Measurements from ENCODE around the gene NOVA2.
A peak's percentile ranks its signal among the peaks of the same experiment; 100 is the strongest.
"Not testable (repeated sequence)": the region's sequence is repeated elsewhere in the genome, so short reads cannot be mapped to it uniquely, and the experiment has no call there.

Gene NOVA2

GRCh38 chr19:45901432-45901911, 72.2 kb downstream of the NOVA2 start:
- in situ Hi-C loops (cut with HindIII; ENCODE audit: low pct_unique_long_range_greater_than_20kb, low sequenced_read_pairs), result no loop called here
- DNase-seq (ENCODE audit: low read depth in 1 of 2, low spot score in 1 of 2), result no peak
- no peak for TF ChIP-seq JUND (IDR thresholded peaks at IDR 0.05; ENCODE audit: low read depth)

DNA sequence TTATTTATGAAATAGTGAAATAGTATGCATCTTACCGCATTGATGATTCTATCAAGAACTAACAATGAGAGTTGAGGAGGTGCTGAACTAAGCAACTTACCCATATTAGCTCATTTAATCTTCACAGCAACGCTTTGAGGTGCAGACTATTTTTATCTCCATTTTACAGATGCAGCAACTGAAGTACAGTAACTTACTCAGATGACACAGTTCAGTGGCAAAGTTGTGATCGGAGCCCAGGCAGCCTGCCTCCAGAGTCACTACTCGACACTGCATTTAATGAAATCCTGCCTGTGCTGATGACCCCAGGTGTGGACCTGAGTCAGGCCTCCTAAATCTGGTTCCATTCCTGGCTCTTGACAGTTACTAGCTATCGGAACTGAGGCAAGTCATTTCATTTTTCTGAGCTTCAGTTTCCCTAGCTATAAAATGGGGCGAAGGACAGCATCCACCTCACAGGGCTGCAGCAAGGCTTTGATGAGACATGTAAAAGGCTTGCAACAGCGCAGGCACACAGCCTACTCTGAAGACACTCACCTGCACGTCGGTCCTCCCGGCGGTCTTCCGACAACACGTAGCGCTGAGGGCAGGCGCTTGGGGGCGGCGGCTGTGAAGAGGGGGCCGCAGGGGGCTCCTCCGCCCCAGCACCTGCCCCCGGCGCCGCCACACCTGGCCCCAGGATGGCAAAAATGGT, 72.8 kb downstream of the NOVA2 start:
- in situ Hi-C loops (cut with HindIII; ENCODE audit: low pct_unique_long_range_greater_than_20kb, low sequenced_read_pairs), result no loop called here
- TF ChIP-seq JUND (IDR thresholded peaks at IDR 0.05; ENCODE audit: low read depth), result no peak
- DNase-seq (ENCODE audit: low read depth in 1 of 2, low spot score in 1 of 2), result no peak

GRCh38 chr19:45899919-45900589, 73.6 kb downstream of the NOVA2 start:
- DNase-seq (ENCODE audit: low read depth in 1 of 2, low spot score in 1 of 2), result no peak
- in situ Hi-C loops (cut with HindIII; ENCODE audit: low pct_unique_long_range_greater_than_20kb, low sequenced_read_pairs), result no loop called here
- no peak for TF ChIP-seq JUND (IDR thresholded peaks at IDR 0.05; ENCODE audit: low read depth)

DNA sequence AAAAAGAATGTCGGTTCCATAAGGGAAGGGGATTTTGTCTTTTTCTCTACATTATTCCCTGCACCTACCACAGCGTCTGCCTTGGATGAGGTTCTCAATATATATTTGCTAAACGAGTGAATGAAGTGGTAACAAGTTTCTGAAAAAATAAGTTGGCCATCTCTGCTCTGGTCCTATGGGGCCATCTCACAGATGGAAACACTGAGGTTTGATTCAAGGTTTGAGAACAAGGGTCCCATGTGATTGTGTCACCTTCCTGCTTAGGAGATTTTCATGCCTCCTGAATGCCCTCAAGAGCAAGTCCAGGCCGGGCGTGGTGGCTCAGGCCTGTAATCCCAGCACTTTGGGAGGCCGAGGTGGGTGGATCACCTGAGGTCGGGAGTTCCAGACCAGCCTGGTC, 74.4 kb downstream of the NOVA2 start:
- in situ Hi-C loops (cut with HindIII; ENCODE audit: low pct_unique_long_range_greater_than_20kb, low sequenced_read_pairs), result no loop called here
- TF ChIP-seq JUND (IDR thresholded peaks at IDR 0.05; ENCODE audit: low read depth), result no peak
- no peak for DNase-seq (ENCODE audit: low read depth in 1 of 2, low spot score in 1 of 2)

GRCh38 chr19:45897261-45897812, 76.3 kb downstream of the NOVA2 start:
- TF ChIP-seq JUND (IDR thresholded peaks at IDR 0.05; ENCODE audit: low read depth), result no peak
- no peak for DNase-seq (ENCODE audit: low read depth in 1 of 2, low spot score in 1 of 2)
- in situ Hi-C loops (cut with HindIII; ENCODE audit: low pct_unique_long_range_greater_than_20kb, low sequenced_read_pairs), result no loop called here

DNA sequence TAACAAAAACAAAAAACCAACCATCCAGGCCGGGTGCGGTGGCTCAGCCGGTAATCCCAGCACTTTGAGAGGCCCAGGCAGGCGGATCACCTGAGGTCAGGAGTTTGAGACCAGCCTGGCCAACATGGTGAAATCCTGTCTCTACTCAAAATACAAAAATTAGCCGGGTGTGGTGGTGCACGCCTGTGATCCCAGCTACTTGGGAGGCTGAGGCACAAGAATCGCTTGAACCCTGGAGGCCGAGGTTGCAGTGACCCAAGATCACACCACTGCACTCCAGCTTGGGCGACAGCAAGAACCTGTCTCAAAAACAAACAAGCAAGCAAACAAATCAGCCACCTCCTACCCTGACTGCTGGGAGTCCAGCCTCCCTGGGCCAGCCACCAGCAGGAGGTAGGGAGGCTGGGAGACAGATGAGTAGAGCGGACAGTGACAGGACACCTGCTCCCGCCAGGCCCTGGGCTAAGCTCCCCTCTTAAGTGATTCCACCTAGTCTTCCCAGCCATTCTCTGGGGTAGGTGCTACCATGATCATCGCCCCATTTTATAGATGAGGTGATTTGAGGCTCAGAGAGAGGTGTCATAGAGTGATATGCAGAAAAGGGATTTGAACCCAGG, 77.6 kb downstream of the NOVA2 start:
- in situ Hi-C loops (cut with HindIII; ENCODE audit: low pct_unique_long_range_greater_than_20kb, low sequenced_read_pairs), result not testable (repeated sequence)
- peak in 1 of 2 experiments; percentile 34 for DNase-seq (ENCODE audit: low read depth in 1 of 2, low spot score in 1 of 2)

DNA sequence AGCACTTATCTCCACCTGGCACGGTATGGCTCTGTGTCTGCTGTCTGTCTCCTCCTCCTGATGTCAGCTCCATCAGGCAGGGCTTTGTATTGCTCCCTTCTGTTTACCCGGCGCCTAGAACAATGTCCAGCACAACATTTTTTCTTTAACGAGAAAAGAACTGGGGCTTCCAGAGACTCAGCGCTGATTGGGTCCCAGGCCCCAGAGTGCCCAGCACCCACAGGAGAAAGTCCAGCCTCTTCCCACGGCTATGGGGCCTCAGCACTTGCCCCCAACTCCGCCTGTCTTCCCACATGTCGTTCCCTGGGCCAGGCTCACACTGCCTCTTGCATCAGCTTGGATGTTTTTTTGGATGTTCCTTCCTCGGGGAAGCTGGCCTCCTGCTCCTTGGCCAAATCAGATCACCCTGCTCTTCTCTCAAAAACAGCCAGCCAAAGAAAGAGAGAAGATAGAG, 78.1 kb downstream of the NOVA2 start:
- no peak for TF ChIP-seq JUND (IDR thresholded peaks at IDR 0.05; ENCODE audit: low read depth)
- in situ Hi-C loops (cut with HindIII; ENCODE audit: low pct_unique_long_range_greater_than_20kb, low sequenced_read_pairs), result no loop called here

DNA sequence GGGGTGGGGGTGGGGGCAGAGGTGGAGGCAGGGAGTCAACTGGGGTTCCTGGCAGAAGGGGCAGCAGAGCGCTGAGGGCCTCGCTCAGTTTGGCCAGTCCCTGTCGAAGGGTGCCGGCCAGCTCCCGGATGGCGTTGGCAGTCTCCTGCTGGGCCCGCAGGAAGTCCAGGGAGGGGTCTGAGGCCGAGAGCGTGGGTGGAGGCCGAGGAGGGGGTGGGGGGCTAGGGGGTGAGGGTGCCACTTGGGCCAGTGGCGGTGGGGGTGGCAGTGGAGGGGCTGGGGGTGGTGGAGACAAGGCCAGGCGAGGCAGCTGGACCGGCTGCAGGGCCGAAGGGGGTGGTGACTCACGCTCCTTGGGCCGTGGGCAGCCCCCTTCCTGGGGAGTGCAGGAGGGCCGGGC, 82.8 kb downstream of the NOVA2 start:
- DNase-seq (ENCODE audit: low read depth in 1 of 2, low spot score in 1 of 2), result no peak
- no peak for TF ChIP-seq JUND (IDR thresholded peaks at IDR 0.05; ENCODE audit: low read depth)
- in situ Hi-C loops (cut with HindIII; ENCODE audit: low pct_unique_long_range_greater_than_20kb, low sequenced_read_pairs), result no loop called here

More for the DNA sequence above, 78.1 kb downstream of the NOVA2 start:
- no peak for DNase-seq (ENCODE audit: low read depth in 1 of 2, low spot score in 1 of 2)

DNA sequence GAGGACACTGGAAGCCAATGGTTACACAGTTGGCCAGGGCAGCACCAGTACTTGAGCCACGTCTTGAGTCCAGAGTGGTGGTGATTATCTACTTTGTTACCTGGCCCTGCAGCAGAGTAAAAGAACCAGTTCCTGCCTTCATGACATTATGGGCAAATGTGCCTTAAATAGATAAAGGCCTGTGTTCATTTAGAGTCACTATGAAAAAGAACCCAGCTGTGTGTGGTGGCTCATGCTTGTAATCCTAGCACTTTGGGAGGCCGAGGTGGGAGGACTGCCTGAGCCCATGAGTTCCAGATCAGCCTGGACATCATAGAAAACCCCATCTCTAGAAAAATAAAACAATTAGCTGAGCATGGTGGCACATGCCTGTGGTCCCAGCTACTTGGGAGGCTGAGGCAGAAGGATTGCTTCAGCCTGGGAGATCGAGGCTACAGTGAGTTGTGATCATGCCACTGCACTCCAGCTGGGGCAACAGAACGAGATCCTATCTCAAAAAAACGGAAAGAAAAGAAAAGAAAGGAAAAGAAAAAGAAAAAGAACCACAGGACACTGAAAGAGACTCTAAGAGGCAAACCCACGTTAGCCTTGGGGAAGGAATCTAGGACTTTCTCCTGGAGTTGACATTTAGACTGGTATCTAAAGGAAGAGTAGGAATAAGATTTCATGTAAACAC, 84.3 kb downstream of the NOVA2 start:
- DNase-seq (ENCODE audit: low read depth in 1 of 2, low spot score in 1 of 2), result no peak
- TF ChIP-seq JUND (IDR thresholded peaks at IDR 0.05; ENCODE audit: low read depth), result no peak
- in situ Hi-C loops (cut with HindIII; ENCODE audit: low pct_unique_long_range_greater_than_20kb, low sequenced_read_pairs), result no loop called here

DNA sequence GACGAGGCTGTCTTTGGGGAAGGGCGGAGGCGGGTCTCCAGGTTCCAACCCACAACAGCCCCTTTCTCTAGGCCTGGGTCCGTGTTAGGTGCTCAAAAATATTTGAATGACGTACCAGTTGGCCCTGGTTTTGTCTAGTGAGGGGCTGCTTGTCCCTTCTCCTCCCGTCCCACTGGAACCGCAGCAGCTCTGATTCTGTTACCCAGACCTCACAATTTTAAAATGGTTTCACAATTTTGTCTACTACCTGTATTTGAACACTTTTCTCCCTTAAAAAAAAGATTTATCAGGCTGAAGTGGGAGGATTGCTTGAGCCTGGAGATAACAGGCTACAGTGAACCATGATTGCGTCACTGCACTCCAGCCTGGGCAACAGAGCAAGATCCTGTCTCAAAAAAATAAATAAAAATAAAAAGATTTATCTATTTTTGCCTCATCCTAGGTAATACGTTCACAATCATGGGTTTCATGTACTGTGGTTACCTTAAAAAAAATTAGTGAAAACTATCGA, 86.4 kb downstream of the NOVA2 start:
- no peak for DNase-seq (ENCODE audit: low read depth in 1 of 2, low spot score in 1 of 2)
- in situ Hi-C loops (cut with HindIII; ENCODE audit: low pct_unique_long_range_greater_than_20kb, low sequenced_read_pairs), result no loop called here
- no peak for TF ChIP-seq JUND (IDR thresholded peaks at IDR 0.05; ENCODE audit: low read depth)

DNA sequence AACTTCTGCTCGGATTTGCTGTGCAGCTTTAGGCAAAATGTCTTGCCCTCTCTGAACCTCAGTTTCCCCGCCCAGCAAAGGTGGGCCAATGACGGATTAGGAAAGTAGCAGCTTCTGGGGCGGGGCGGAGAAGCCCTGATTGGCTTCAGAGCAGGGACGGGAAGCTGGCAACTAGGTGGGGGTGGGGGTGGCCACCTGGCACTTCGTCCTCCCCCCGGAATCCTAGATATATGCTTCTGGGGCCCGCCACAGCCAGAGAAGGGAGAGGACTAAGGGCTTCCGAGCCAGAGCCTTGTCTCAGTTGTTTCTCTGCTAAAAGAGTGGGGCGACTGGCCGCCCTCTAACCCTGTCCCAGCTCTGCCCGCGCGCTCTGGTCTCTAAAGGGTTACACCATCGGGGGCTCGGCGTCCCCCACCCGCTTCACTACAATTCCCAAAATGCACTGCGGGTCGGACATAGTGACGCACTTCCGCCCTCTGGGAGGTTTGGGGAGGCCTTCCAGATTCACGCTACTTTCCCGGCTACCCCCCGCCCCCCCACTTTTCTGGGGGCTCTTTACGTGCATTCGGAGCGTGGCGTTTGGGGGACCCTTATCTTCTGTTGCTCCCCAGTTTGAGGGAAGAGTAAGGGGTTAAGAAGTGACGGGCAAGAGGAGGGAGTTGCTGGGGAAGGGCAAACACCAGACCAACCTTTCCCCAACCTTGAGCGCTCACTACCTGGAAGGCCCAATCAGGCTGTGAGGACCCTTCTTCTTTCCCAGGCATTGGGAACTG, 87.1 kb downstream of the NOVA2 start:
- in situ Hi-C loops (cut with HindIII; ENCODE audit: low pct_unique_long_range_greater_than_20kb, low sequenced_read_pairs), result no loop called here
- TF ChIP-seq JUND (IDR thresholded peaks at IDR 0.05; ENCODE audit: low read depth), result no peak
- peak; percentile 84 to 94 for DNase-seq (ENCODE audit: low read depth in 1 of 2, low spot score in 1 of 2)
